CD4-positive, alpha-beta T cell treated with Interleukin-1 beta for 1 hour (primary cell): ENCODE results near the gene YIF1A.
A peak's percentile ranks its signal among the peaks of the same experiment; 100 is the strongest.
"Not testable (repeated sequence)": the region's sequence is repeated elsewhere in the genome, so short reads cannot be mapped to it uniquely, and the experiment has no call there.

Experiments used
- DNase-seq, 2 donors: peaks; one replicate each; pipeline ENCODE4 v3.0.0-alpha.2; 2020 to 2022

Gene YIF1A

DNA sequence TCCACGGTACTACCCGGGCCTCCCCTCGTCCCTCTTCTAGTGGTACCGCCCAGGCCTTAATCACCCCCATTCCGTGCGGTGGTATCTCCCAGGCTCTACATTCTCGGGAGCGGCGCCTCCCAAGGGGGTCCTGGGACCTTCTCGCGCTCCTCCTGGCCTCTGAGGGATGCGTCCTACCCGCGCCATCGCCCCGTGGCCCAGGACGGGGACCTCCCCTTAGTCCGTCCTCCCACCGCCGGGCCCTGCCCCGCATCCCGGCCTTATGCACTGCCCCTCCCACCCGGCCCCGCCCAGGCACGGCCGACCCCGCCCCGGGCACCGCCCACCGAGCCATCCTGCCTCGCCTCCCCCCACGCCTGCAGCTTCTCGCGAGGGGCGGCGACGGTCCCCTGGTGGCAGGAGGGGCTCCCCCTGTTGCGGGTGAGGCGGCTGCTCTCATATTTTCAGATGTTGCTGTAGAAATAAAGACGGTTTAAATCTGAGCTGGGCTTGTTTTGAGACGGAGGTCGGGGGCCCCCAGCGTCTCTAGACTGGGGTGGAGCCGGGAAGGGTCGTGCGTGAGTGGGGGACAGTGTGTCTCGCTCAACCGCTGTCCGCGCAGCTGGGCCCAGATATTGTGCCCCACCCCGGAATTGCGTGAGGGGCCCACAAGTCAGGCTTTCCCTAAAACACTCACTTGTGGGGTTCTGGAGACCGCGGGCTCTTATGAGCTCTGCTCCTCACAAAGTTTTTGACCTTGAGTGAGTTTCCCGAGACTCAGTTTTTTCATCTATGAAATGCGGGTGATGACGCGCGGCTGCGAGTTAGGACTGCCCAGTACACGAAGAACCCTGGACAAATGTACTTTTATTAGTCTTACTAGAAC, 21.3 kb downstream of the YIF1A start:
- peak; percentile 87 to 89 for DNase-seq

DNA sequence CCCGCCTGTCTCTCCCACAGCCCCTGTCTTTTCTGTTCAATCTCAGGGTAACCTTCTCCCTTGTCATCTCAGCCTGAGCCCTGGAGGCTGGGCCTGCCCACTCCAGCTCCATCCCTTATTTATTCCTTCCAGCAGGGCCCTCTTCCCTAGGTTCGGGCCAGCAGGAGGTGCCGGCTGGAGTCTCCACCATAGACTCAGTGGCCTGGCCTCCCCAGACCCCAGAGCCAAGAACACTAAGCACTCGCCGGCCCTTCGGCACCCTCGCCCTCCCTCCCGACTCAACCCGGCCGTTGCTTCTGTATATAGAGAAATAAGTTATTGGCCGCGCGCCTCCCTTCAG, 21.9 kb downstream of the YIF1A start:
- no peak for DNase-seq

- no peak for DNase-seq
Observed at GRCh38 chr11:66266378-66267038, 22.4 kb downstream of the YIF1A start.

DNA sequence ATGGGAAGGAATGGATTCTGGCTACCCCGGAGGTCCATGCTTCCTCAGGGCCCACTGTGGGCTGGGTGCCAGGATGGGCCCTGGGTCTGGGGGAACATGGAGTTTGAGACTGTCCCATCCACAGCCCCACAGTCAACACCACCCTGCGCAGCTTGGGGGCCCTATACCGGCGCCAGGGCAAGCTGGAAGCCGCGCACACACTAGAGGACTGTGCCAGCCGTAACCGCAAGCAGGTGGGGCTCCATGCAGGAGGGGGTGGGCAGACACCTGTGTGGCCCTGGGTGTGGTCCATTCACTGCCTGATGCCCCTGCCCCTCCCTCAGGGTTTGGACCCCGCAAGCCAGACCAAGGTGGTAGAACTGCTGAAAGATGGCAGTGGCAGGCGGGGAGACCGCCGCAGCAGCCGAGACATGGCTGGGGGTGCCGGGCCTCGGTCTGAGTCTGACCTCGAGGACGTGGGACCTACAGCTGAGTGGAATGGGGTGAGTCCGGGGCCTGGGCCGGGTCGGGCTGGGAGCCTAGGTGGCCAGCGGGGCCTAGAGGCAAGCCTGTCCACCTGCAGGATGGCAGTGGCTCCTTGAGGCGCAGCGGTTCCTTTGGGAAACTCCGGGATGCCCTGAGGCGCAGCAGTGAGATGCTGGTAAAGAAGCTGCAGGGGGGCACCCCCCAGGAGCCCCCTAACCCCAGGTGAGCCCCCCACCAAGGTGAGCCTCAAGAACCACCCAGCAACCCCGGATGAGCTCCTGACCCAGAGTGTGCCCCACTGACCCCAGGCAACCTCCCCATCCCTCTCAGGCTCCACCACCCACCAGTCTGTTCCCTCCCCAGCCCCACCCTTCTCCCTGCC, 23.2 kb downstream of the YIF1A start:
- DNase-seq, result no peak

GRCh38 chr11:66264914-66265313, 24.0 kb downstream of the YIF1A start:
- peak in 1 of 2 donors; percentile 46 for DNase-seq

DNA sequence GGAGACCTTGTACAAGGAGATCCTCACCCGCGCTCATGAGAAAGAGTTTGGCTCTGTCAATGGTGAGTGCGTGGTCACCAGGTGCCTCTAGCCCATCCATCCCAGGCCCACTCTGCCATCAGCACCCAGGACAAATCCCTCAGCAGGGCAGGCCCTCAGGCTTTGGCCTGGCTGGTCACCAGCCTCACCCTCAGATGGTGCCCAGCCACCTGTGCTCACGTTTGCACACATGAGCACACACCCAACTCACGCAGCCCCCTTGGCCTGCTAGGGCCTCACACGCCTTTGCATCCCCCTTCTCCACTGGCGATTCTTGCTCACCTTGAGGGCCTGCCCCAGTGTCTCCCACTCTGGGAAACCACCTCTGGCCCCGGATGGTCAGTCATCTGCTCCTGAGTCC, 24.6 kb downstream of the YIF1A start:
- DNase-seq, result no peak

GRCh38 chr11:66263785-66264184, 25.2 kb downstream of the YIF1A start:
- no peak for DNase-seq

DNA sequence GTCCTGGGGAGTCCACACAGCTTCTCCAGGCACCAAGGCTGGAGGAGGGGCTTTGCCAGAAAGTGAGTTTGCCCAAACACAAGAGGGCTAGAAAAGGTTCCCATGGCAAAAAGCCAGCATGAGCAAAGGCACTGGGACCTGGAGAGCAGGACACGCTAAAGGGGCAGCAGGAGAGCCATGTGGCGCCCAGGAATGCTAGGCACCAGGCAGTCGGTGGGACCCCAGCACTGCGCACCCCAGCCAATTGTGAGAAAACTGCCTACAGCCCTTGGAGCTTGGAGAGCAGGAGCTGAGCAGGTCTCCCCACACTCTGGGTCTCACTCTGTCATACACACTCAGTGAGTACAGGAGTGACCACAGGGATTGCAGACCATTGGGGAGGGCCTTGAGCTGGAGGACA, 25.7 kb downstream of the YIF1A start:
- DNase-seq, result no peak

GRCh38 chr11:66262696-66263095, 26.2 kb downstream of the YIF1A start:
- DNase-seq, result no peak

DNA sequence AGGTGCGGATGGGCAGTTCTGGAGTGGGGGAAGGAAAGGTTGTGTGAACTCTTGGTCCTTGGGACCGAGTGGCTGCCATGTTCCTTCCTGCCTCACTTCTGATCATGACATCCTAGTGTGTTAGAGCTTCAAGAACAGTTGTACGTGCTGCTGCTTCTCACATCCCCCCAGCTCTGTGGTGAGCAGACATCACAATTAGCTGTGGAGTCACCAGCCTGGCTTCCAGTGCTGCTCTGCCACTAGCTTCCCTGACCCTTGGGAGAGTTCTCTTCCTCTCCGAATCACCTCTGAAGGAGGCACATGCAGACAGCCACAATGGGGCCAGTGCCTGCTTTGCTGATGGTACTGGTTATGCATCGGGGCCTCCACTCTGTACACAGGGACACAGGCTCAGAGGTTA, 26.8 kb downstream of the YIF1A start:
- no peak for DNase-seq

DNA sequence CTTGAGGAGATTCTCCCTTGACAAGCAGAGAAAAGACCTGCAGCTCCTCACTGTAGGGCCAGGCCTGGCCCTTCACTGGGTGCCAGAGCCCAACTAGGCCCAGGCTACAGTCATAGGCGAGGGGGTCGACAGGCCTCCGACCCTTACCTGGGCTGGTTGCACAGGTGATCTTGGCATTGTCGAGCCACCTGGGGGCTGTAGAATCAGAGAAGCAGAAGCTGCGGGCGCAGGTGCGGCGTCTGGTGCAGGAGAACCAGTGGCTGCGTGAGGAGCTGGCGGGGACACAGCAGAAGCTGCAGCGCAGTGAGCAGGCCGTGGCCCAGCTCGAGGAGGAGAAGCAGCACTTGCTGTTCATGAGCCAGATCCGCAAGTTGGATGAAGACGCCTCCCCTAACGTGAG, 27.4 kb downstream of the YIF1A start:
- DNase-seq, result no peak

DNA sequence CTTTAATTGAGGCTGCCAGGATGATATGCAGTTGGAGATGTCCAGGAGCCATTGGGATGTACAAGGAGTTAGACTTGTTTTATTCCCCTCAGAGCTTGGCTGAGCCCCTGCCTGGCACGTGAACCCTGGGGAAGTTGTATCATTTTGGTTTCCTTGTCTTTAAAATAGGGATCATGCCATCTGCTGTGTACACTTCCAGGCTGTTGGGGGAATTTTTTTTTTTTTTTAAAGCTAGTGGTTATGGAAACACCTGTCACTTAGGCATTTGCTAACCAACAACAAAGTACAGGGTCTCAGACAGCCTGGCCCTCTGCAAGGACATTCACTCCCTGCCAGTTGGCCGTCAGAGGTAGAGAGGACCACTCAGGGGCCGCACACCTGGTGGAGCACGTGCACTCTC, 29.0 kb downstream of the YIF1A start:
- DNase-seq, result no peak

GRCh38 chr11:66259225-66259624, 29.7 kb downstream of the YIF1A start:
- DNase-seq, result no peak

DNA sequence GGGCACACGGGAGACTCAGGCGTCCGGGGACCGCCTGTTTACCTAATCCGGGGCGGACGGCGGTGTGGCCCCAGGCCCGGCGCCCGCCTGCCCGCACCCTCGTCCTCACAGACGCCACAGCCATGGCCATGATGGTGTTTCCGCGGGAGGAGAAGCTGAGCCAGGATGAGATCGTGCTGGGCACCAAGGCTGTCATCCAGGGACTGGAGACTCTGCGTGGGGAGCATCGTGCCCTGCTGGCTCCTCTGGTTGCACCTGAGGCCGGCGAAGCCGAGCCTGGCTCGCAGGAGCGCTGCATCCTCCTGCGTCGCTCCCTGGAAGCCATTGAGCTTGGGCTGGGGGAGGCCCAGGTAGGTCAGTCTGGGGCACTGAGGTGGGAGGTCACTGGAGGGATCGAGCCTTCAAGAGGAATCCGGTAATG, 30.5 kb downstream of the YIF1A start:
- no peak for DNase-seq

DNA sequence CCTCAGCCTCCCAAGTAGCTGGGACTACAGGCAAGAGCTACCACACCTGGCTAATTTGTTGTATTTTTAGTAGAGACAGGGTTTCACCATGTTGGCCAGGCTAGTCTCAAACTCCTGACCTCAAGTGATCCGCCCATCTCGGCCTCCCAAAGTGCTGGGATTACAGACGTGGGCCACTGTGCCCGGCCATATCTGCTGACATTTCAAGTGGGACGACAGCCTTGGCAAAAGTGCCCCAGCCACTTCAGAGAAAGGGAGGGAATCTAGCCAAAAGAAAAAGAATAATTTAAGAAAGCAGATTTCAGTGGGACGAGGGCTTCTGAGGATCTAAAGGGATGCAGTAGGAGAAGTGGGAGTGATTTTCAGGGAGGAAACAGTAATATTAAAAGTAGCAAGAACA, 35.9 kb downstream of the YIF1A start:
- not testable (repeated sequence) for DNase-seq

GRCh38 chr11:66251809-66252208, 37.1 kb downstream of the YIF1A start:
- DNase-seq, result no peak

- DNase-seq, result no peak
Observed at GRCh38 chr11:66248903-66249302, 40.0 kb downstream of the YIF1A start.

- no peak for DNase-seq
Observed at GRCh38 chr11:66247801-66248200, 41.1 kb downstream of the YIF1A start.

DNA sequence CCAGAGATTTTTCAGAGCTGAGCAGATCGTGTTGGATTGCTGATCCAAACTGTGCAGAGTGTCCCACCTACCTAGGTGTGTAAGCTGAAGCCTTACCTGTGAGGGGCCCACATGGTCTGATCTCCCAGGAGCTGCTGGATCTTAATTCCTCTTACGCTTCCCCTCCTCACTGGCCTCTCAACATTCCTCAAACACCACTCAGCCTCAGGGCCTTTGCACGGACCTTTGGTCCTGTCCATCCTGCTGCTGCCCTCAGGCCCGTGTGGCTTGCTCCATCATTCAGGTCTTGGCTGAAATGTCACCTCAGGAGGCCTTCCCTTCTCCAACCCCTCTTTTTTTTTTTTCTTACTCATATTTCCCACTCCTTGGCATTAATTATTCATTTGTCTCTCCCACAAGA, 41.6 kb downstream of the YIF1A start:
- no peak for DNase-seq

GRCh38 chr11:66243782-66244535, 45.0 kb downstream of the YIF1A start:
- no peak for DNase-seq

GRCh38 chr11:66242095-66242765, 46.7 kb downstream of the YIF1A start:
- no peak for DNase-seq

GRCh38 chr11:66240781-66241136, 48.2 kb downstream of the YIF1A start:
- no peak for DNase-seq
